H9 (cell line): Measurements from ENCODE around the gene SIGLEC12. TPM values are rescaled to one million over a fixed set of nuclear protein-coding genes. Genes with fewer than 3 reads are reported as not detected.

Experiments used
- DNase-seq: peaks from one replicate; pipeline ENCODE4 v3.0.0-alpha.2; 2017
- H2AFZ ChIP-seq: one replicate; pipeline ENCODE4 v1.6.1; 2013; ENCODE audit warnings: mild to moderate bottlenecking, low read length, control low read depth, moderate library complexity
- H2AK5ac ChIP-seq: 2 replicates; pipeline ENCODE4 v1.6.1; 2013; ENCODE audit warnings: low read length, control low read depth, mixed read lengths; ENCODE audit not compliant: insufficient read length
- H2BK120ac ChIP-seq: one replicate; pipeline ENCODE4 v1.6.1; 2013; ENCODE audit warnings: low read depth, mild to moderate bottlenecking, low read length, control low read depth, inconsistent platforms; ENCODE audit not compliant: poor library complexity, severe bottlenecking
- H2BK12ac ChIP-seq: 2 replicates; pipeline ENCODE4 v1.6.1; 2013; ENCODE audit warnings: low read length, control low read depth, mixed read lengths, low read depth; ENCODE audit not compliant: insufficient read length
- H2BK15ac ChIP-seq: 2 replicates; pipeline ENCODE4 v1.6.1; 2013; ENCODE audit warnings: low read depth, low read length, control low read depth
- H2BK20ac ChIP-seq: one replicate; pipeline ENCODE4 v1.6.1; 2013; ENCODE audit warnings: low read depth, mild to moderate bottlenecking, low read length, control low read depth, inconsistent platforms; ENCODE audit not compliant: poor library complexity, severe bottlenecking
- H2BK5ac ChIP-seq: 2 replicates; pipeline ENCODE4 v1.6.1; 2013; ENCODE audit warnings: low read length, control low read depth, mixed read lengths; ENCODE audit not compliant: insufficient read length
- H3K14ac ChIP-seq: 2 replicates; pipeline ENCODE4 v1.6.1; 2013; ENCODE audit warnings: low read length, control low read depth; ENCODE audit not compliant: insufficient read depth
- H3K18ac ChIP-seq: 2 replicates; pipeline ENCODE4 v1.6.1; 2013; ENCODE audit warnings: low read depth, mild to moderate bottlenecking, mixed read lengths, low read length, control low read depth; ENCODE audit not compliant: insufficient read length
- H3K23ac ChIP-seq: 2 replicates; pipeline ENCODE4 v1.6.1; 2013; ENCODE audit warnings: low read length, control low read depth, mixed read lengths, low read depth; ENCODE audit not compliant: insufficient read length
- H3K23me2 ChIP-seq: 2 replicates; pipeline ENCODE4 v1.6.1; 2013; ENCODE audit warnings: low read depth, mild to moderate bottlenecking, mixed read lengths, low read length, control low read depth; ENCODE audit not compliant: insufficient read length, poor library complexity, severe bottlenecking
- H3K27ac ChIP-seq: 2 replicates; pipeline ENCODE4 v1.5.1; 2013; ENCODE audit warnings: low read length, control low read depth, mixed read lengths, low read depth; ENCODE audit not compliant: insufficient read length
- H3K27me3 ChIP-seq: 2 replicates; pipeline ENCODE4 v1.6.1; 2013; ENCODE audit warnings: low read length, control low read depth, inconsistent platforms; ENCODE audit not compliant: insufficient read depth
- H3K4ac ChIP-seq: 2 replicates; pipeline ENCODE4 v1.6.1; 2013; ENCODE audit warnings: low read depth, mild to moderate bottlenecking, control low read depth, inconsistent platforms, low read length, moderate library complexity
- H3K4me1 ChIP-seq: 2 replicates; pipeline ENCODE4 v1.6.1; 2013; ENCODE audit warnings: low read length, control low read depth, inconsistent platforms; ENCODE audit not compliant: insufficient read depth
- H3K4me2 ChIP-seq: 2 replicates; pipeline ENCODE4 v1.6.1; 2013; ENCODE audit warnings: low read length, control low read depth, mixed read lengths; ENCODE audit not compliant: insufficient read length, insufficient read depth
- H3K56ac ChIP-seq: 2 replicates; pipeline ENCODE4 v1.6.1; 2013; ENCODE audit warnings: low read depth, mild to moderate bottlenecking, mixed read lengths, low read length, control low read depth; ENCODE audit not compliant: insufficient read length
- H3K79me1 ChIP-seq: 2 replicates; pipeline ENCODE4 v1.6.1; 2013; ENCODE audit warnings: low read depth, mild to moderate bottlenecking, moderate library complexity, low read length, control low read depth, inconsistent platforms; ENCODE audit not compliant: insufficient read depth, poor library complexity, severe bottlenecking
- H3K79me2 ChIP-seq: 2 replicates; pipeline ENCODE4 v1.6.1; 2013; ENCODE audit warnings: low read length, control low read depth, inconsistent platforms; ENCODE audit not compliant: insufficient read depth
- H3K9ac ChIP-seq: 2 replicates; pipeline ENCODE4 v1.6.1; 2013; ENCODE audit warnings: low read length, control low read depth, mixed read lengths; ENCODE audit not compliant: insufficient read length; ENCODE audit errors: extremely low read depth
- H3K9me3 ChIP-seq: one replicate; pipeline ENCODE4 v1.6.1; 2013; ENCODE audit warnings: low read depth, low read length, inconsistent platforms; ENCODE audit not compliant: control insufficient read depth
- H3T11ph ChIP-seq: one replicate; pipeline ENCODE4 v1.6.1; 2013; ENCODE audit warnings: mild to moderate bottlenecking, low read length, control low read depth, inconsistent platforms
- H4K20me1 ChIP-seq: one replicate; pipeline ENCODE4 v1.6.1; 2013; ENCODE audit not compliant: control insufficient read depth, insufficient read length, insufficient read depth
- H4K5ac ChIP-seq: 2 replicates; pipeline ENCODE4 v1.6.1; 2013; ENCODE audit warnings: low read depth, mild to moderate bottlenecking, mixed read lengths, low read length, control low read depth; ENCODE audit not compliant: insufficient read length
- H4K8ac ChIP-seq: replicated peaks from 2 replicates; pipeline ENCODE4 v1.6.1; 2013; ENCODE audit warnings: low read length, control low read depth, mixed read lengths, low read depth; ENCODE audit not compliant: insufficient read length
- H4K91ac ChIP-seq: 2 replicates; pipeline ENCODE4 v1.6.1; 2013; ENCODE audit warnings: low read depth, mild to moderate bottlenecking, moderate library complexity, mixed read lengths, low read length, control low read depth; ENCODE audit not compliant: insufficient read length
- H3K27ac Mint-ChIP-seq, 3 experiments: 2 replicates in 2 of 3; 3 replicates in 1 of 3; pipeline ENCODE4 v1.8.0; 2020 to 2021; ENCODE audit warnings: mixed read lengths in 3 of 3, mild to moderate bottlenecking in 1 of 3, moderate library complexity in 1 of 3
- H3K27me3 Mint-ChIP-seq: 2 replicates; pipeline ENCODE4 v1.8.0; 2021; ENCODE audit warnings: low read depth, mild to moderate bottlenecking, moderate library complexity, mixed read lengths
- H3K36me3 Mint-ChIP-seq, 3 experiments: 2 replicates in 2 of 3; 3 replicates in 1 of 3; pipeline ENCODE4 v1.8.0; 2020 to 2021; ENCODE audit warnings: low read depth in 3 of 3, mixed read lengths in 3 of 3; ENCODE audit not compliant: insufficient read depth in 1 of 3
- H3K4me1 Mint-ChIP-seq, 2 experiments: 2 replicates each; pipeline ENCODE4 v1.8.0; 2020; ENCODE audit warnings: mixed read lengths in 2 of 2
- H3K4me3 Mint-ChIP-seq, 2 experiments: 2 replicates in 1 of 2; 3 replicates in 1 of 2; pipeline ENCODE4 v1.8.0; 2020 to 2021; ENCODE audit warnings: mild to moderate bottlenecking in 2 of 2, mixed read lengths in 2 of 2, moderate library complexity in 1 of 2
- H3K9me3 Mint-ChIP-seq, 2 experiments: 2 replicates in 1 of 2; 3 replicates in 1 of 2; pipeline ENCODE4 v1.8.0; 2020; ENCODE audit warnings: mild to moderate bottlenecking in 2 of 2, mixed read lengths in 2 of 2, moderate library complexity in 1 of 2
- CTCF ChIP-seq: fragments of 200-600 bp; sonication (generic); conservative IDR thresholded peaks from 3 replicates; pipeline ENCODE4 v1.8.0; 2021; ENCODE audit warnings: antibody characterized with exemption, mild to moderate bottlenecking
- WGBS: extraction: QIAGEN DNeasy Blood & Tissue Kit; methylation state at CpG from one replicate; pipeline ENCODE4 v1.1.7; 2013; ENCODE audit warnings: missing lambda C conversion rate, low lambda C conversion rate, mixed read lengths; ENCODE audit not compliant: insufficient read length; ENCODE audit errors: extremely low coverage; 5-methylcytosine and 5-hydroxymethylcytosine counted together
- total RNA-seq: library from RNA; stranded (reverse); gene quantifications from 2 replicates; pipeline ENCODE4 v1.2.1, GENCODE V29; 2021

SIGLEC12 gene
- total RNA-seq, 1 experiment from 2014 or later, result not detected

GRCh38 chr19:51521357-51521756 lies 19.8 kb upstream of the SIGLEC12 start:
- Histone ChIP-seq H3K9ac (no peak overlapping the region), H3K18ac (no peak overlapping the region), H3K79me2 (no peaks in the 10 kb centered on the region), H3T11ph (no peak overlapping the region), H2BK12ac (no peak overlapping the region), H3K9me3 (no peaks in the 10 kb centered on the region), H2BK120ac (no peak overlapping the region), H3K56ac (no peak overlapping the region), H4K91ac (no peak overlapping the region), H3K23ac (no peak overlapping the region), H3K27me3 (no peaks in the 10 kb centered on the region), H3K27ac (no peak overlapping the region), H2BK5ac (no peak overlapping the region), H4K20me1 (no peaks in the 10 kb centered on the region), H3K4me1 (no peaks in the 10 kb centered on the region), H3K4me2 (no peak overlapping the region), H3K23me2 (no peaks in the 10 kb centered on the region), H4K8ac (no peak overlapping the region), H4K5ac (no peak overlapping the region), H2BK20ac (no peak overlapping the region), H3K4ac (no peak overlapping the region), H3K79me1 (no peaks in the 10 kb centered on the region), H3K14ac (no peak overlapping the region), H2AK5ac (no peak overlapping the region), H2AFZ (no peak overlapping the region), H2BK15ac (no peak overlapping the region)
- peaks cover 50 to 88% of the 10 kb centered on the region in 2 experiments for H3K9me3 Mint-ChIP-seq
- no peak for DNase-seq
- H3K4me3 Mint-ChIP-seq, result no peak overlapping the region
- peaks cover 0 to 4% (median 2%) of the 10 kb centered on the region in 3 experiments; a peak in 1 of 7 replicates for H3K36me3 Mint-ChIP-seq
- no peak for TF ChIP-seq CTCF
- H3K27me3 Mint-ChIP-seq, result peaks cover 21% of the 10 kb centered on the region
- no peak overlapping the region for H3K27ac Mint-ChIP-seq
- H3K4me1 Mint-ChIP-seq, result no peaks in the 10 kb centered on the region
- no CpG with 5 or more reads among the region's 2 CpGs for WGBS
